22Rv1 (cell line): ENCODE results near the gene GTPBP2.

Source experiments
- H3K27ac ChIP-seq: fragments of 450-650 bp; 2 replicates; pipeline ENCODE4 v1.5.1; 2017
- CTCF ChIP-seq: fragments of 450-650 bp; IDR thresholded peaks from 2 replicates; pipeline ENCODE4 v1.5.1; 2017; ENCODE audit warnings: mild to moderate bottlenecking
- ZFX ChIP-seq: fragments of 450-650 bp; IDR thresholded peaks from 2 replicates; pipeline ENCODE4 v1.6.1; 2017; ENCODE audit warnings: antibody characterized with exemption, borderline replicate concordance

GTPBP2 gene

DNA sequence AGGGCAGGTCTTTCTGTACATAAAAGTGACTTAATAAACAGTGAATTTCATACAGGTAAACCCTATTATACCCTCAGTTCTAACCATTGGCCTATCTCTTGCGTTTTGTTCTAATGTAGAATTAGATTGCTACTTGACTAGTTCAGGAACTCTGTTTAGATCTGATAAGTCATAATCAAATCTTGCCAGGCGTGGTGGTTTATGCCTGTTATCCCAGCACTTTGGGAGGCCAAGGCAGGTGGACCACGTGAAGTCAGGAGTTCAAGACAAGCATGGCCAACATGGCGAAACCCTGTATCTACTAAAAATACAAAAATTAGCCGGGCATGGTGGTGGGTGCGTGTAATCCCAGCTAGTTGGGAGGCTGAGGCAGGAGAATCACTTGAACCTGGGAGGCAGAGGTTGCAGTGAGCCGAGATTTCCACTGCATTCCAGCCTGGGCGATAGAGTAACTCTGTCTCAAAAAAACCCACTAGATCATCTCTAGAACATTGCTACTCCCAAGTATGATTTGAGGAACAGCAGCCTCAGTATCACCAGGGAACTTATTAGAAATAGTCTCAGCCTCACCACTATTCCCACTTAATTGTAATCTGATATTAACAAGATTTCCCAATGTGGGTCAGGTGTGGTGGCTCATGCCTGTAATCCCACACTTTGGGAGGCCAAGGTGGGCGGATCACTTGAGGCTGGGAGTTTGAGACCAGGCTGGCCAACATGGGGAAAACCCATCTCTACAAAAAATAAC, 12.2 kb downstream of the GTPBP2 start:
- peak overlapping the region; percentile 23; the same call in 1 of the 2 replicates for H3K27ac ChIP-seq
- TF ChIP-seq CTCF (no peak), ZFX (no peak)

DNA sequence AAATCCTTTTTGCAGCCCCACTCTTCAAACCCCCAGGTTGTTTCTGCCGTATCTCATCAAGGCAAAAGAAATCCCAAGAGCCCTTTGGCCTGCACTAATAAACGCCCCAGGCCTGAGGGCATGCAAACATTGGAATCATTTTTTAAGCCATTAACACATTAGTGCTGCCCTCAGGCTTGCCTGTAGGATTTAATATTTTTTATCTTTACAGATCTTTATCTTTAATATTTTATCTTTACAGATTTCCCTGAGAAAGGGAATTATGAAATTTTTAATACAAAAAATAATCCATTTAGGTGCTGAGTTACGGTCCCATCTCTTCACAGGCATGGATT, 14.7 kb downstream of the GTPBP2 start:
- H3K27ac ChIP-seq, result peak overlapping the region; percentile 7; the same call in 1 of the 2 replicates
- no peak for TF ChIP-seq CTCF
- no peak for TF ChIP-seq ZFX

- TF ChIP-seq ZFX, result no peak
- TF ChIP-seq CTCF, result no peak
- H3K27ac ChIP-seq, result peak overlapping the region; percentile 7; the same call in 1 of the 2 replicates
These were observed 15.2 kb downstream of the GTPBP2 start for GRCh38 chr6:43613721-43614395.

DNA sequence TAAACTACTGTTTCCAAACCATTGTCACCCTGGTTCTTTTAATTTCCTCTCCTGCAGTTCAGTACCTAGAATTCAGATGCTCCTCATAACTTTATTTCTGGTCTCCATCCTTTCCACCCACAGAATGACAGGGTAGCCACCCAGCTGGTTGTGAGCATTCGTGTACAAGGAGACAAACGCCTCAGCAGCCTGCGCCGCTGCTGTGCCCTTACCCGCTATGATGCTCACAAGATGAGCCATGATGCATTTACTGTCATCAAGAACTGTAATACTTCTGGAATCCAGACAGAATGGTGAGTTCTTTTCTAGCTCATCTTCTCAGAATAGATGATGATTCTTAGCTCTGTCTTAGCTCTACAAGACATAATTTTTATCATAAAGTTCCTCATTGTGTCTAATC, 18.6 kb downstream of the GTPBP2 start:
- TF ChIP-seq CTCF, result no peak
- no peak for TF ChIP-seq ZFX
- no peak overlapping the region for H3K27ac ChIP-seq

DNA sequence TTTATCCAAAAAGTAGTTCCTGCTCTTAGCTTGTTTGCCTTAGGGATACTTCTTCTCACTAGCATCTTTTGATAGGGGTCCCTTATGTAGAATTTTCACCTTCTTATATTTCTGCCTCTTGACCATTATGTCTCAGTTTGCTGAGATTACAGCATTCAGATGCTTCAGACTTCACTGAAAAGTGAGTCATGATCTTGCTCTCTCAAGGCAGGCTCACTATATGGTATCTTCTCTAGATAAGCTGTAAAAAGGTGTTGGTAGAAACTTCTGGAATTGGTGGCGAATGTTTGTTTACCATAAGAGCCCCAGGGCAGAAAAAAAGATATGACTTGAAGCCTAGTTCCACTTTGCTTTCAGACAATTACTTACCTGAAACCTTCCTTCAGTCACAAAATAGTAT, 19.7 kb downstream of the GTPBP2 start:
- no peak overlapping the region for H3K27ac ChIP-seq
- no peak for TF ChIP-seq CTCF
- no peak for TF ChIP-seq ZFX

GRCh38 chr6:43608807-43609206, 20.3 kb downstream of the GTPBP2 start:
- TF ChIP-seq CTCF (no peak), ZFX (no peak)
- H3K27ac ChIP-seq, result peak overlapping the region; percentile 1; the same call in 1 of the 2 replicates

GRCh38 chr6:43608310-43608763, 20.7 kb downstream of the GTPBP2 start:
- H3K27ac ChIP-seq, result peak overlapping the region; percentile 1; the same call in 1 of the 2 replicates
- no peak for TF ChIP-seq ZFX
- TF ChIP-seq CTCF, result peak; percentile 92
